GM19395 (cell line): ENCODE results near the gene ABHD6.
"Not testable (repeated sequence)": the region's sequence is repeated elsewhere in the genome, so short reads cannot be mapped to it uniquely, and the experiment has no call there.

Experiments used
- ATAC-seq: cut with Tn5 transposase; IDR thresholded peaks from one replicate; pipeline ENCODE4 v1.9.1; 2021; ENCODE audit warnings: mild to moderate bottlenecking, moderate library complexity; ENCODE audit not compliant: unreplicated experiment

ABHD6 gene

DNA sequence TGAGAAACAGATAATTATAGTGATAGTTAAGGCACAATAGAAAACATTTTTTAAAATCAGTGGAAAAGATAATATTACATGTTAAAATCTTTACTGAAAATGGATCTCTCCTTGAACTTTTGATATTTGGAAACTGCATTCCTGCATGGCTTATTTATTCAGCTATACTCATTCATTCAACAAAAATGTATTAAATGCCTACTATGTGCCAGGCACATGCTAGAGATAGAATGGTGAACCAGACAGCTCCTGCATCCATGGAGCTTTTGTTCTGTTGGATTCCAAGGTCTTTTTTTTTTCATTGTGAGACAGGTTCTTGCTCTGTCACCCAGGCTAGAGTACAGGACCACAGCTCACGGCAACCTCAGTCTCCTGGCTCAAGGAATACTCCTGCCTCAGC is 99.6 kb downstream of the ABHD6 start:
- ATAC-seq: no peak

GRCh38 chr3:58339146-58339545 is 101.6 kb downstream of the ABHD6 start:
- not testable (repeated sequence) for ATAC-seq

DNA sequence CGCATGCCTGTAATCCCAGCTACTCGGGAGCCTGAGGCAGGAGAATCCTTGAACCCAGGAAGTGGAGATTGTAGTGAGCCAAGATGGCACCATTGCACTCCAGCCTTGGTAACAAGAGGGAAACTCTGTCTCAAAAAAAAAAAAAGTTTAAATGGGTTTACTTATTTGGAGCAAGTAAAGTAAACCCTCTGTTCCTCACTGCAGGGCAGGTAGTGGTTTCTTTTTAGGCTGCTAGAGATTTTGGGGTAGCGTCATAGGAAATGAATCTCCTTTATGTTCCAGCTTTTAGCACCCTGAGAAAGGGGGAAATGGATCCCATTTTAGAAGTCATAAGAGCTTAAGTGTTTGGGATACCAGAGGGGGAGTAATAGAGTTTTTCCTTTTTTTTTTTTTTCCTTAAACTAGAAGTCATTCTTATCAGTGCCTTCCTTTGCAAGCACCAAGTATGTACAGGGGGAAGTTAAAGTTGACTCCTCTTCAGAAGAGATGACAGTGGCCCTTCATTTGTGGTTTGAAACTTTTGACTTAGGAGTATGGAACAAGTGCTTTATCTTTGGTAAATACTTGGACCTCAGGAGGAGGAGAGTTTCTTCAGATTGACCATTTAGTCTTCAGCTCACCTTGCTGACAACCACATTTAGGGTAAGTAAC is 103.1 kb downstream of the ABHD6 start:
- no peak for ATAC-seq

- no peak for ATAC-seq
These were observed 103.8 kb downstream of the ABHD6 start for GRCh38 chr3:58341376-58341775.

GRCh38 chr3:58342676-58343075 is 105.1 kb downstream of the ABHD6 start:
- ATAC-seq: no peak
